GM13977 (cell line): ENCODE results near the gene FERMT1.

Source experiments
- DNase-seq: peaks from one replicate; pipeline ENCODE4 v3.0.0; 2012; ENCODE audit warnings: low spot score
- in situ Hi-C: fragments of 300-500 bp; cut with MboI; formaldehyde crosslinking; loops from one replicate; pipeline ENCODE4 v1.12.0; 2022; ENCODE audit warnings: low sequenced_read_pairs, low pct_unique_long_range_greater_than_20kb, mixed read lengths, inconsistent platforms; ENCODE audit not compliant: unreplicated experiment
- TF ChIP-seq, protein P1 (sequence below): IDR thresholded peaks from 2 replicates; pipeline ENCODE4 v1.5.1; 2012; ENCODE audit warnings: mild to moderate bottlenecking, control low read depth; ENCODE audit not compliant: insufficient read depth; ENCODE audit errors: extremely low read depth, missing control alignments

FERMT1 gene

DNA sequence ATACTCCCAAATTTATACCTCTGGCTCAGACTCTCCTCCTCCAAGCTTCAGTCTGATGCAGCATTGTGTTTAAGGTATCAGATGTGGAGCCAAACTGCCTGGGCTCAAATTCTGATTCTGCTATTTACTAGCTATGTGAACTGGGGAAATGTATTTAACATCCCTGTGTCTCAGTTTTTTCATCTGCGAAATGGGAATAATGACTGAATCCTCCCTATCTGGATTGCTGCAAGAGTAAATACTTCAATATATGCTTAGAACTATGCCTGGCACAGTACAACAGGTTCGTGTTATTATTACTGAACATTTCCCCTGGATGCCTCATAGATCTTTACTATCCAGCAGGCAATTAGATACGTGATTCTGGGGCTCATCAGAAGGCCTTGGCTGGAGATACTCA, 74.4 kb downstream of the FERMT1 start:
- DNase-seq, result no peak
- in situ Hi-C loops, result no loop called here
- TF ChIP-seq, protein P1, sequence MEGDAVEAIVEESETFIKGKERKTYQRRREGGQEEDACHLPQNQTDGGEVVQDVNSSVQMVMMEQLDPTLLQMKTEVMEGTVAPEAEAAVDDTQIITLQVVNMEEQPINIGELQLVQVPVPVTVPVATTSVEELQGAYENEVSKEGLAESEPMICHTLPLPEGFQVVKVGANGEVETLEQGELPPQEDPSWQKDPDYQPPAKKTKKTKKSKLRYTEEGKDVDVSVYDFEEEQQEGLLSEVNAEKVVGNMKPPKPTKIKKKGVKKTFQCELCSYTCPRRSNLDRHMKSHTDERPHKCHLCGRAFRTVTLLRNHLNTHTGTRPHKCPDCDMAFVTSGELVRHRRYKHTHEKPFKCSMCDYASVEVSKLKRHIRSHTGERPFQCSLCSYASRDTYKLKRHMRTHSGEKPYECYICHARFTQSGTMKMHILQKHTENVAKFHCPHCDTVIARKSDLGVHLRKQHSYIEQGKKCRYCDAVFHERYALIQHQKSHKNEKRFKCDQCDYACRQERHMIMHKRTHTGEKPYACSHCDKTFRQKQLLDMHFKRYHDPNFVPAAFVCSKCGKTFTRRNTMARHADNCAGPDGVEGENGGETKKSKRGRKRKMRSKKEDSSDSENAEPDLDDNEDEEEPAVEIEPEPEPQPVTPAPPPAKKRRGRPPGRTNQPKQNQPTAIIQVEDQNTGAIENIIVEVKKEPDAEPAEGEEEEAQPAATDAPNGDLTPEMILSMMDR, result no peak

DNA sequence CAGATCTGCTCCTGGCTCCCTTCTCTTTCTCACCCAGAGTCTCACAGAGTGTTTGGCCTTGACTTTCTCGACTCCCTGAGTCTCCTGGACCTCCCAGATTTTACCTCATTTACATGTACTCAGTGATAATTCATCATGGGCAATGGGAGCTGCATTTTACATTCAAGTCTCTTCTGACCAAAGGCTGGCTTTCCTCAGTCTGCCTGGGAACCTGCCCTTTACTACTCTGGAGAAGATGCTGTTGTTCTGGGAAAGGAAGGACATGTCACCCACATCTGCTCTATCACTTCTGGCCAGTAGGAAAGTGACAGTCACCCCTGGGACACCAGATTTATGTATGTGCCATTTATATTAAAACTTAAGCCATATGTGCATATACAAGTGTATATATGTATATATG, 76.4 kb downstream of the FERMT1 start:
- DNase-seq, result no peak
- TF ChIP-seq, protein P1, result no peak
- in situ Hi-C loops, result no loop called here

DNA sequence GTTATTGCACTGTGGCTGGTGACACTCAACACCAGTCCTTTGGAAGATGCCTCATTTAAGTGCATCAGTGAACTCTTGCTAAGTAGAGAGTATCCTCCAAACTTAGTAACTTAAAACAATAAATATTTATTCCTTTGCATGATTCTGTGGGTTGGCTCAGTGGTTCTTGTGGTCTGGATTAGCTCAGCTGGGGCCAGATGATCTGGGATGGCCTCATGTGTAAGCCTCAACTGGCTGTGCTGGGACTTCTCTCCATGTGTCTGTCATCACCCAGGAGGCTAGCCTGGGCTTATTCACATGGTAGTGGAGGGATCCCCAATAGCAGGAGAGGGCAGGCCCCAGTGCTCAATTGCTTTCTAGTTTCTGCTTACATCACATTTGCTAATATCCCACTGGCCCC, 77.3 kb downstream of the FERMT1 start:
- in situ Hi-C loops, result no loop called here
- TF ChIP-seq, protein P1, result no peak
- no peak for DNase-seq

DNA sequence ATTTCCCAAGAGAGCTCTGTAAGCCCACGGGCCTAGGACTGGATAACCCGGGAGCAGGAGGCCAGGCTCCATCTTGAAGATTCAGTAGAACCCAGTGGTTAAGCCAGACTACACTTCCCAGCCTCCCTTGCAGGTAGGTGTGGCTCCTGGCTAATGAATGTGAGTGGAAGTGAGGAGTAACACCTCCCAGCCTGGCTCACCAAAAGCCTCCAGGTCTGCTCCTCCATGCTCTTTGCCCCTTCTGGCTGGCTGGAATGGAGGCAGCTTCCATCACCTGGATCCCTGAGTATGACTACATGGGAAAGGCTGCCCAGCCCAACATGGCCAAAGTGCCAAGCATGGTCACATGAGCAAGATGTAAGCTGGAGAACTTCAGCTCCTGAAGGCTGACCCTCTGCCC, 78.7 kb downstream of the FERMT1 start:
- no peak for DNase-seq
- in situ Hi-C loops, result no loop called here
- TF ChIP-seq, protein P1, result no peak

DNA sequence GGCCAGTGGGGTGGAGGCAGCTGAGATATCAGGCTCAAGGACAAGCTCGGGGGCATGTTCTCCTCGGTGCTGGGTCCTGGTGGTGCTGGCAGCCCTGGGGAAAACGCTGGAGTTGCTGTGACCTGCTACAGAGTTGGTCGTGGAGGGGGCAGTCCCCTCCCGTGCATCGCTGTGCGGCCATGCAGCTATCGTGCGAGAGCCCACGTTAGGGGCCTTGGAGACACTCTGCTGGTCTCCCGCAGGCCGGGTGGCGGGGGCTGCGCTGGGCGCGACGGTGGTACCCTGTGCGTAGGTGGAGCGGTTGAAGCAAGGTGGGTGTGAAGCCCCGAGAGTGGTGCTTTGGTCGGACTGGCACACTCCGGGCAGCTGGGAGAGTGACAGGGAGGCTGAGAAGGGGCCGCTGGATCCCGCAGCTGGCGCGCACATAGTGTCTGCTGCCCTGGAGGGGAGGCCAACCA, 81.0 kb downstream of the FERMT1 start:
- no peak for DNase-seq
- in situ Hi-C loops, result no loop called here
- TF ChIP-seq, protein P1, result no peak

DNA sequence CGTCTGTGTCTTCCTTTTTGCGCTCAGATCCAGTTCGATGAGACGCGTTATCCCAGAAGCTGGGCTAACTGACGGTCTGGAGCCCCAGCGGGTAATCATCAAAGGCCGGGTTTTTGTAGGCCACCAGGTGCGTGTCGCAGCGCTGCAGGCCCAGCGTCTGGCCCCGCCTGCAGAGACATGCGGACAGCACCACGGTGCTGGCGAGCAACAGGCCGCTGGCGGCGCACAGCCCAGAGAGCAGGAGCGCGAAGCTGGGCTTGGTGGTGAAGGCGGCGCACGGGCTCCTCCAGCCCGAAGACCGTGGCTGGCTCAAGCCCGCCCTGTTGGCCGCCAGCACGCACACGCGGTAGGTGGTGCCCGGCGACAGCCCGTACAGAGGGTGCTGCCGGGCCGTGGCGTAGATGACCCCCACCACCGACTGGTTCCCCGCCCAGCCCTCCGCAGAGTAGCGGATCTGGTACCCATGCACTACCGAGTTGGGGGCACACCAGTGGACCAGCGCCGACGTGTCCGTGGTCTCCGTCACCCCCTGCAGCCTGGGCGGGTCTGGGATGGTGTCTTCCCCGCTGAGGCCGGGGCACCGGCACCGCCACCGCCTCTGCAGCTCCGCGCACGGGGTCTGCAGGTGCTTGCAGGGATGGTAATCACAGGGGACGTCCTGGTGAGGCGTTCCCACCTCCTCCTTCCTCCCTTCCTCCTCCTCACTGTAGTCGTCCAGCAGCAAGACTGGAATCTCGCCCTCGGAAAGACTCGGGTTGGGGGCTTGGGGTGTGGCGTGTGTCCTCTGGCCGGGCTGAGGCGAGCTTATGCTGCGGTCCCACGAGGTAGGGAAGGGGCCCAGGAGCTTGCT, 81.6 kb downstream of the FERMT1 start:
- TF ChIP-seq, protein P1, result no peak
- no peak for DNase-seq
- in situ Hi-C loops, result no loop called here
